DOHH2 (cell line): Measurements from ENCODE around the gene CIPC.
A peak's percentile ranks its signal among the peaks of the same experiment; 100 is the strongest.

Experiments used
- H3F3A ChIP-seq: fragments of 200-600 bp; sonication (generic), shearing (Covaris generic); 2 replicates; pipeline ENCODE4 v1.6.0; 2016; ENCODE audit warnings: antibody characterized with exemption, mild to moderate bottlenecking; ENCODE audit not compliant: control insufficient read depth, insufficient read depth
- H3K27ac ChIP-seq: fragments of 200-600 bp; sonication (generic); 2 replicates; pipeline ENCODE4 v1.5.1; 2014; ENCODE audit warnings: low read depth, mild to moderate bottlenecking, low read length, moderate library complexity
- H3K27me3 ChIP-seq: fragments of 200-600 bp; sonication (generic); 2 replicates; pipeline ENCODE4 v1.6.1; 2014; ENCODE audit warnings: mild to moderate bottlenecking, low read length, mixed read lengths; ENCODE audit not compliant: control insufficient read depth
- H3K36me3 ChIP-seq: fragments of 200-600 bp; sonication (generic); 2 replicates; pipeline ENCODE4 v1.6.1; 2014; ENCODE audit warnings: mild to moderate bottlenecking, low read length, moderate library complexity, mixed read lengths; ENCODE audit not compliant: control insufficient read depth
- H3K4me1 ChIP-seq: fragments of 200-600 bp; sonication (generic); 2 replicates; pipeline ENCODE4 v1.6.1; 2014; ENCODE audit warnings: mild to moderate bottlenecking, low read length, mixed read lengths; ENCODE audit not compliant: control insufficient read depth
- H3K4me2 ChIP-seq: fragments of 200-600 bp; sonication (generic); 2 replicates; pipeline ENCODE4 v1.6.0; 2014; ENCODE audit warnings: mild to moderate bottlenecking, low read length, moderate library complexity
- H3K4me3 ChIP-seq: fragments of 200-600 bp; sonication (generic); 2 replicates; pipeline ENCODE4 v1.5.1; 2014; ENCODE audit warnings: mild to moderate bottlenecking, low read length, mixed read lengths
- H3K79me2 ChIP-seq: fragments of 200-600 bp; sonication (generic); 2 replicates; pipeline ENCODE4 v1.6.1; 2014; ENCODE audit warnings: mild to moderate bottlenecking, low read length, mixed read lengths; ENCODE audit not compliant: control insufficient read depth
- H3K9me2 ChIP-seq: fragments of 200-600 bp; sonication (generic); replicated peaks from 2 replicates; pipeline ENCODE4 v1.6.1; 2014; ENCODE audit warnings: mild to moderate bottlenecking, low read length, mixed read lengths; ENCODE audit not compliant: control insufficient read depth
- H3K9me3 ChIP-seq: fragments of 200-600 bp; sonication (generic); 2 replicates; pipeline ENCODE4 v1.6.1; 2014; ENCODE audit warnings: antibody characterized with exemption, low read length, mixed read lengths; ENCODE audit not compliant: control insufficient read depth, insufficient read depth
- H4K20me1 ChIP-seq: fragments of 200-600 bp; sonication (generic); 2 replicates; pipeline ENCODE4 v1.6.0; 2014; ENCODE audit warnings: low read depth, mild to moderate bottlenecking, antibody characterized with exemption, low read length, moderate library complexity; ENCODE audit not compliant: control insufficient read depth, insufficient read depth
- CTCF ChIP-seq: fragments of 200-600 bp; sonication (generic); IDR thresholded peaks from one replicate; pipeline ENCODE4 v1.5.1; 2014; ENCODE audit warnings: antibody characterized with exemption, mild to moderate bottlenecking, low read depth, low read length; ENCODE audit not compliant: poor library complexity, severe bottlenecking
- EZH2phosphoT487 ChIP-seq: fragments of 200-600 bp; sonication (generic); IDR thresholded peaks from 2 replicates; pipeline ENCODE4 v1.6.1; 2017; ENCODE audit warnings: borderline replicate concordance, mild to moderate bottlenecking, antibody characterized with exemption, low read length, moderate library complexity, mixed read lengths

Gene CIPC

DNA sequence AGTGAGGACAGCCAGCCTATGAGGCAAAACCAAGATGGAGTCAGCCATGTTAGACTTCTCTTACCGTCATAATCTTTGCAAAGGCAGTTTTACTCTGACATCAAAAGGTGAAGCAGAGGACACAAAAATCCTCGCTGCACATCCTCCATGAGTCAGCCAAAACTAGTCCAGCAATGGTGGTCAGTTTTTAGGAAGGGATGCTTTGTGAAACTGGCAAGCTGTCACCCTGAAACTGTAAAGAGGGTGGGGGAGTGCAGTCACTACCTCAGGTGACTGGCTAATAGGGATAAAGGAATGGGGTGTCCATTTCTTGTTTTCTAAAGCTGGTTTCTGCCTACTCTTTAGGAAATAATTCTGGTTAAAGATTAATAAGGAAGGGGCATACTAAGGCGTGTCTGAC is 5.4 kb upstream of the CIPC start:
- Histone ChIP-seq H4K20me1 (no peaks in the 10 kb centered on the region), H3K4me2 (no peak overlapping the region), H3K4me1 (peaks cover 16% of the 10 kb centered on the region), H3K9me3 (peaks cover 14% of the 10 kb centered on the region), H3F3A (peaks cover 12% of the 10 kb centered on the region), H3K27ac (no peak overlapping the region), H3K36me3 (peaks cover 6% of the 10 kb centered on the region; the same call in 1 of the 2 replicates), H3K79me2 (peaks cover 18% of the 10 kb centered on the region), H3K27me3 (peaks cover 5% of the 10 kb centered on the region), H3K4me3 (no peak overlapping the region), H3K9me2 (no peaks in the 10 kb centered on the region)
- no peak for TF ChIP-seq CTCF
- TF ChIP-seq EZH2phosphoT487 = no peak

DNA sequence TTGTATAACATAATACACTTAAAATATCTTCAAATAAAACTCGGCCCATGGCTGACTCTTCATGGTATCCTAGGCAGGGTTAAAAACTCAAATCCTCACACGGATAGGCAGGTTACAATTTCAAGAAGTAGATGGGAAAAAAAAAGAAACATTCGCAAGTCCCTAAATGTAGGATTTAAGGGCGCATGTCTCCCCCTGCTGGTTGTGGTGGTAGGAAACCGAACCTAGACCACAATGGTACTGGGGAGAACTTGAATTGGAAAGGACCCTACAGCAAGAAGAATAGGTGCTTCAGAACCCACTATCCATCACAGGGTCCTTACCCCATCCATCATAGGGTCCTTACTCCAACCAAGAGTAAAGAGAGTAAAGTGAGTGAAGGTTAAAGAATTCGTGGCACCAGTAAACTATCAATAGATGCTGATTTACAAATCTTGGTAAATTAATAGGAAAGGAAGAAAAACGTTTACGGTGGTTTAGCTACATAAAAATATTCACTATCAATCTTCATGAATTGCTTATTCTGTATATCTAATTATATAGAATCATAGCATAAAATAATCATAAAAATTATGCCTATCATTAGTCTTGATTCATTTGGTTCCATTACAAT is 3.3 kb upstream of the CIPC start:
- H4K20me1 ChIP-seq = no peaks in the 10 kb centered on the region
- TF ChIP-seq CTCF (peak; percentile 87), EZH2phosphoT487 (no peak)
- no peak overlapping the region for H3K27ac ChIP-seq
- H3K4me1 ChIP-seq = peaks cover 26% of the 10 kb centered on the region
- no peak overlapping the region for H3K4me2 ChIP-seq
- H3K4me3 ChIP-seq = no peak overlapping the region
- peaks cover 35% of the 10 kb centered on the region for H3K79me2 ChIP-seq
- H3K9me3 ChIP-seq = peaks cover 14% of the 10 kb centered on the region
- H3K36me3 ChIP-seq = peaks cover 13% of the 10 kb centered on the region; the same call in 1 of the 2 replicates
- peaks cover 12% of the 10 kb centered on the region for H3F3A ChIP-seq
- H3K9me2 ChIP-seq = no peaks in the 10 kb centered on the region
- no peaks in the 10 kb centered on the region for H3K27me3 ChIP-seq

DNA sequence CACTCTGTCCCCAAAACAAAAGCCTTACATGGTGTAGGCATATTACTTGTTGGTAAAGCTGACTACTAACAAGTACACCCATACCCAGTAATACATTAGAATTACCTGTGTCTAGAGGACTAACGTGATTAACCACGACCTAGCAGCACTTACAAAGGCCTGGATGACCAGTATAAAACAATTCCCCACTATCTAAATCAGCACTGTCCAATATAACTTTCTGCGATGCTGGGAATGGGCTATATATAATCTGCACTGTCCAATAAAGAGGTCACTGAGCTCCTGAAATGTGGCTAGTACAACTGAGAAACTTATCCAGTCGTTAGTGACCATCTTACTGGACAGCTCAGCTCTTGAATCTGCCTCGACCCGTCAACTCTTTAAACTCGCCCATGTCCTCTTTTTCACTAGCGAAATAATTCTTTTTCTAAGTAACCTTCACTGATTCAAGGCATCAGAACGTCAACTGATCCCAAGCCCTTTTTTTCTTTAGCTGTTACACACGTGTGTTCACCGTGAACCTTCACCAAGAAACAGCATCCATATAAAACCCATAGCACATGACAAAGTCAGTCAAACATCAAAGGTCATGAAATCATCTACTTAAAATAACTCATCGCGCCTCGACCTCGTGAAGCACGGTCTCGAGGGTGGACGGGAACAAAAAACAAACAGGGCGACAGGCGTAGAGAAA is 905 bp upstream of the CIPC start:
- TF ChIP-seq EZH2phosphoT487 (no peak), CTCF (no peak)
- Histone ChIP-seq H3K79me2 (peaks cover 58% of the 10 kb centered on the region), H3K36me3 (peaks cover 22% of the 10 kb centered on the region), H3K4me2 (peak overlapping the region; percentile 96), H3K27ac (peak overlapping the region; percentile 82), H3K27me3 (no peaks in the 10 kb centered on the region), H4K20me1 (no peaks in the 10 kb centered on the region), H3K4me3 (peak overlapping the region; percentile 94), H3F3A (peaks cover 12% of the 10 kb centered on the region), H3K4me1 (peaks cover 50% of the 10 kb centered on the region), H3K9me2 (no peaks in the 10 kb centered on the region), H3K9me3 (peaks cover 3% of the 10 kb centered on the region; the same call in 1 of the 2 replicates)
